DOHH2 (cell line): ENCODE measurements around the gene PICALM.

Experiments used
- H3F3A ChIP-seq: fragments of 200-600 bp; sonication (generic), shearing (Covaris generic); 2 replicates; pipeline ENCODE4 v1.6.0; 2016; ENCODE audit warnings: antibody characterized with exemption, mild to moderate bottlenecking; ENCODE audit not compliant: control insufficient read depth, insufficient read depth
- H3K27ac ChIP-seq: fragments of 200-600 bp; sonication (generic); 2 replicates; pipeline ENCODE4 v1.5.1; 2014; ENCODE audit warnings: low read depth, mild to moderate bottlenecking, low read length, moderate library complexity
- H3K27me3 ChIP-seq: fragments of 200-600 bp; sonication (generic); 2 replicates; pipeline ENCODE4 v1.6.1; 2014; ENCODE audit warnings: mild to moderate bottlenecking, low read length, mixed read lengths; ENCODE audit not compliant: control insufficient read depth
- H3K36me3 ChIP-seq: fragments of 200-600 bp; sonication (generic); 2 replicates; pipeline ENCODE4 v1.6.1; 2014; ENCODE audit warnings: mild to moderate bottlenecking, low read length, moderate library complexity, mixed read lengths; ENCODE audit not compliant: control insufficient read depth
- H3K4me1 ChIP-seq: fragments of 200-600 bp; sonication (generic); 2 replicates; pipeline ENCODE4 v1.6.1; 2014; ENCODE audit warnings: mild to moderate bottlenecking, low read length, mixed read lengths; ENCODE audit not compliant: control insufficient read depth
- H3K4me2 ChIP-seq: fragments of 200-600 bp; sonication (generic); 2 replicates; pipeline ENCODE4 v1.6.0; 2014; ENCODE audit warnings: mild to moderate bottlenecking, low read length, moderate library complexity
- H3K4me3 ChIP-seq: fragments of 200-600 bp; sonication (generic); 2 replicates; pipeline ENCODE4 v1.5.1; 2014; ENCODE audit warnings: mild to moderate bottlenecking, low read length, mixed read lengths
- H3K79me2 ChIP-seq: fragments of 200-600 bp; sonication (generic); 2 replicates; pipeline ENCODE4 v1.6.1; 2014; ENCODE audit warnings: mild to moderate bottlenecking, low read length, mixed read lengths; ENCODE audit not compliant: control insufficient read depth
- H3K9me2 ChIP-seq: fragments of 200-600 bp; sonication (generic); replicated peaks from 2 replicates; pipeline ENCODE4 v1.6.1; 2014; ENCODE audit warnings: mild to moderate bottlenecking, low read length, mixed read lengths; ENCODE audit not compliant: control insufficient read depth
- H3K9me3 ChIP-seq: fragments of 200-600 bp; sonication (generic); 2 replicates; pipeline ENCODE4 v1.6.1; 2014; ENCODE audit warnings: antibody characterized with exemption, low read length, mixed read lengths; ENCODE audit not compliant: control insufficient read depth, insufficient read depth
- H4K20me1 ChIP-seq: fragments of 200-600 bp; sonication (generic); 2 replicates; pipeline ENCODE4 v1.6.0; 2014; ENCODE audit warnings: low read depth, mild to moderate bottlenecking, antibody characterized with exemption, low read length, moderate library complexity; ENCODE audit not compliant: control insufficient read depth, insufficient read depth
- EZH2phosphoT487 ChIP-seq: fragments of 200-600 bp; sonication (generic); IDR thresholded peaks from 2 replicates; pipeline ENCODE4 v1.6.1; 2017; ENCODE audit warnings: borderline replicate concordance, mild to moderate bottlenecking, antibody characterized with exemption, low read length, moderate library complexity, mixed read lengths
- TF ChIP-seq, protein P1 (sequence below): fragments of 200-600 bp; sonication (generic); IDR thresholded peaks from one replicate; pipeline ENCODE4 v1.5.1; 2014; ENCODE audit warnings: antibody characterized with exemption, mild to moderate bottlenecking, low read depth, low read length; ENCODE audit not compliant: poor library complexity, severe bottlenecking

The PICALM gene

GRCh38 chr11:85951428-85952107 is 117.3 kb downstream of the PICALM start:
- H3K4me1 ChIP-seq: no peaks in the 10 kb centered on the region
- H3F3A ChIP-seq: no peaks in the 10 kb centered on the region
- TF ChIP-seq EZH2phosphoT487: no peak
- TF ChIP-seq, protein P1, sequence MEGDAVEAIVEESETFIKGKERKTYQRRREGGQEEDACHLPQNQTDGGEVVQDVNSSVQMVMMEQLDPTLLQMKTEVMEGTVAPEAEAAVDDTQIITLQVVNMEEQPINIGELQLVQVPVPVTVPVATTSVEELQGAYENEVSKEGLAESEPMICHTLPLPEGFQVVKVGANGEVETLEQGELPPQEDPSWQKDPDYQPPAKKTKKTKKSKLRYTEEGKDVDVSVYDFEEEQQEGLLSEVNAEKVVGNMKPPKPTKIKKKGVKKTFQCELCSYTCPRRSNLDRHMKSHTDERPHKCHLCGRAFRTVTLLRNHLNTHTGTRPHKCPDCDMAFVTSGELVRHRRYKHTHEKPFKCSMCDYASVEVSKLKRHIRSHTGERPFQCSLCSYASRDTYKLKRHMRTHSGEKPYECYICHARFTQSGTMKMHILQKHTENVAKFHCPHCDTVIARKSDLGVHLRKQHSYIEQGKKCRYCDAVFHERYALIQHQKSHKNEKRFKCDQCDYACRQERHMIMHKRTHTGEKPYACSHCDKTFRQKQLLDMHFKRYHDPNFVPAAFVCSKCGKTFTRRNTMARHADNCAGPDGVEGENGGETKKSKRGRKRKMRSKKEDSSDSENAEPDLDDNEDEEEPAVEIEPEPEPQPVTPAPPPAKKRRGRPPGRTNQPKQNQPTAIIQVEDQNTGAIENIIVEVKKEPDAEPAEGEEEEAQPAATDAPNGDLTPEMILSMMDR: no peak
- H3K27me3 ChIP-seq: no peaks in the 10 kb centered on the region
- H3K9me2 ChIP-seq: no peaks in the 10 kb centered on the region
- no peaks in the 10 kb centered on the region for H3K79me2 ChIP-seq
- H3K4me2 ChIP-seq: no peak overlapping the region
- no peak overlapping the region for H3K4me3 ChIP-seq
- no peaks in the 10 kb centered on the region for H4K20me1 ChIP-seq
- H3K27ac ChIP-seq: no peak overlapping the region
- H3K36me3 ChIP-seq: peaks cover 12% of the 10 kb centered on the region
- no peaks in the 10 kb centered on the region for H3K9me3 ChIP-seq

- H3K79me2 ChIP-seq: no peaks in the 10 kb centered on the region
- H3K4me3 ChIP-seq: no peak overlapping the region
- peaks cover 6% of the 10 kb centered on the region for H3K36me3 ChIP-seq
- no peaks in the 10 kb centered on the region for H3K27me3 ChIP-seq
- H3K4me1 ChIP-seq: peaks cover under 1% of the 10 kb centered on the region; the same call in 1 of the 2 replicates
- TF ChIP-seq, protein P1: no peak
- no peak for TF ChIP-seq EZH2phosphoT487
- H4K20me1 ChIP-seq: no peaks in the 10 kb centered on the region
- no peaks in the 10 kb centered on the region for H3F3A ChIP-seq
- H3K9me3 ChIP-seq: no peaks in the 10 kb centered on the region
- no peak overlapping the region for H3K27ac ChIP-seq
- H3K9me2 ChIP-seq: no peaks in the 10 kb centered on the region
- H3K4me2 ChIP-seq: no peak overlapping the region
Measured at GRCh38 chr11:85951049-85951405, 117.9 kb downstream of the PICALM start.

DNA sequence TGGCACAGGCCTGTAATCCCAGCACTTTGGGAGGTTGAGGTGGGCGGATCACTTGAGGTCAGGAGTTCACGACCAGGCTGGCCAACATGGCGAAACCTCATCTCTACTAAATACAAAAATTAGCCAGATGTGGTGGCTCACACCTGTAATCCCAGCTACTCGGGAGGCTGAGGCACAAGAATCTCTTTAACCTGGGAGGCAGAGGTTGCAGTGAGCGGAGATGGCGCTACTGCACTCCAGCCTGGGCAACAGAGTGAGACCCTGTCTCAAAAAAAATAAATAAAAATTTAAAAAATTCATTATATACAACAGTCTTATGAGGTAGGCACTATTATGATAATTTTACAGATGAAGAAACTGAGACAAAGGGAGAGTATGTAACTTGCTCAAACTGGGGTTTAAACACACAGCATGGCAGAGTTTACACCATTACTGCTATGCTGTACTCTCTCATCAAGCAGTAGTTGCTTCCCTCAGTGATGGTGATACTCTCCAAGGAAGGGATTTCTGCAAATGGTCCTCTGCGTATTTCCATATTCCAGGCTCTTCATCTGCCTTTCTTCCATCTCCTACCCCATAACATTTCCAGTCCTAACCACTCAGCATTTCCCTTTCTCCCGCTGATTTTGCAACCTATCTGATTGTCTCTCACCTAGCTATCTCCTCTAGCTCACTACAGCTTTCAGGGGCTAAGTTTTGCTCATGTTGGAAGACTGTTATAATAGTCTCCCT is 118.4 kb downstream of the PICALM start:
- H3K4me1 ChIP-seq: peaks cover 6% of the 10 kb centered on the region; the same call in 1 of the 2 replicates
- no peaks in the 10 kb centered on the region for H4K20me1 ChIP-seq
- H3K4me3 ChIP-seq: no peak overlapping the region
- no peaks in the 10 kb centered on the region for H3K9me2 ChIP-seq
- no peak for TF ChIP-seq EZH2phosphoT487
- TF ChIP-seq, protein P1: no peak
- no peak overlapping the region for H3K27ac ChIP-seq
- H3K27me3 ChIP-seq: no peaks in the 10 kb centered on the region
- H3F3A ChIP-seq: no peaks in the 10 kb centered on the region
- peaks cover 2% of the 10 kb centered on the region; the same call in 1 of the 2 replicates for H3K9me3 ChIP-seq
- H3K4me2 ChIP-seq: no peak overlapping the region
- no peaks in the 10 kb centered on the region for H3K79me2 ChIP-seq
- peaks cover under 1% of the 10 kb centered on the region for H3K36me3 ChIP-seq
